GM12892 (cell line): Measurements from ENCODE around the gene MAPKAPK5.

Experiments used
- DNase-seq: peaks from one replicate; pipeline ENCODE4 v3.0.0; 2011; ENCODE audit not compliant: insufficient read length
- FAIRE-seq: peaks from 2 replicates; lab custom pipeline; 2011; peaks lifted over from hg19 to GRCh38; lab: Jason Lieb, UNC
- POLR2A ChIP-seq: IDR thresholded peaks from 2 replicates; pipeline ENCODE4 v1.6.1; 2011; ENCODE audit warnings: low read depth, low read length, control low read depth
- POLR2AphosphoS5 ChIP-seq: IDR thresholded peaks from 2 replicates; pipeline ENCODE4 v1.6.1; 2011; ENCODE audit warnings: low read depth, low read length, control low read depth
- TAF1 ChIP-seq: IDR thresholded peaks from 2 replicates; pipeline ENCODE4 v1.6.1; 2011; ENCODE audit warnings: low read depth, mild to moderate bottlenecking, control low read depth, low read length, borderline replicate concordance

MAPKAPK5 gene

GRCh38 chr12:111869671-111870070 is 27.6 kb downstream of the MAPKAPK5 start:
- TF ChIP-seq POLR2AphosphoS5: no peak
- no peak for TF ChIP-seq TAF1
- TF ChIP-seq POLR2A: no peak
- FAIRE-seq (no peak), DNase-seq (no peak)

GRCh38 chr12:111870216-111870615 is 28.2 kb downstream of the MAPKAPK5 start:
- no peak for DNase-seq
- TF ChIP-seq TAF1: no peak
- no peak for TF ChIP-seq POLR2AphosphoS5
- no peak for TF ChIP-seq POLR2A
- FAIRE-seq: no peak

- FAIRE-seq (no peak), DNase-seq (no peak)
- TF ChIP-seq TAF1 (no peak), POLR2A (no peak), POLR2AphosphoS5 (no peak)
These were observed 28.7 kb downstream of the MAPKAPK5 start for GRCh38 chr12:111870706-111871105.

GRCh38 chr12:111873113-111873512 is 31.1 kb downstream of the MAPKAPK5 start:
- FAIRE-seq (no peak), DNase-seq (no peak)
- no peak for TF ChIP-seq POLR2A
- no peak for TF ChIP-seq POLR2AphosphoS5
- no peak for TF ChIP-seq TAF1

GRCh38 chr12:111881716-111882115 is 39.7 kb downstream of the MAPKAPK5 start:
- TF ChIP-seq POLR2AphosphoS5 (no peak), POLR2A (no peak), TAF1 (no peak)
- FAIRE-seq (no peak), DNase-seq (peak; percentile 20)

GRCh38 chr12:111886662-111887545 is 44.9 kb downstream of the MAPKAPK5 start:
- DNase-seq: no peak
- no peak for TF ChIP-seq TAF1
- no peak for TF ChIP-seq POLR2AphosphoS5
- TF ChIP-seq POLR2A: no peak

GRCh38 chr12:111887926-111888745 is 46.1 kb downstream of the MAPKAPK5 start:
- DNase-seq: no peak
- FAIRE-seq: no peak
- TF ChIP-seq POLR2A: no peak
- TF ChIP-seq TAF1: no peak
- no peak for TF ChIP-seq POLR2AphosphoS5

More at GRCh38 chr12:111886662-111887545, 44.9 kb downstream of the MAPKAPK5 start:
- no peak for FAIRE-seq

- no peak for TF ChIP-seq POLR2A
- TF ChIP-seq POLR2AphosphoS5: no peak
- no peak for TF ChIP-seq TAF1
- FAIRE-seq: no peak
These were observed 51.3 kb downstream of the MAPKAPK5 start for GRCh38 chr12:111893287-111893686.

GRCh38 chr12:111894556-111894955 is 52.5 kb downstream of the MAPKAPK5 start:
- no peak for FAIRE-seq
- no peak for DNase-seq

More at GRCh38 chr12:111893287-111893686, 51.3 kb downstream of the MAPKAPK5 start:
- DNase-seq: no peak

GRCh38 chr12:111901182-111901581 is 59.2 kb downstream of the MAPKAPK5 start:
- no peak for DNase-seq
- TF ChIP-seq POLR2AphosphoS5: no peak
- no peak for TF ChIP-seq TAF1
- no peak for TF ChIP-seq POLR2A
- FAIRE-seq: no peak

More at GRCh38 chr12:111894556-111894955, 52.5 kb downstream of the MAPKAPK5 start:
- TF ChIP-seq POLR2A (no peak), TAF1 (no peak), POLR2AphosphoS5 (no peak)

- DNase-seq: no peak
- no peak for FAIRE-seq
- TF ChIP-seq POLR2AphosphoS5: no peak
- no peak for TF ChIP-seq POLR2A
- TF ChIP-seq TAF1: no peak
These were observed 62.5 kb downstream of the MAPKAPK5 start for GRCh38 chr12:111904446-111904975.

- no peak for DNase-seq
- no peak for TF ChIP-seq POLR2A
- no peak for TF ChIP-seq TAF1
- TF ChIP-seq POLR2AphosphoS5: no peak
- no peak for FAIRE-seq
These were observed 63.5 kb downstream of the MAPKAPK5 start for GRCh38 chr12:111905502-111905901.
